HepG2 (cell line): ENCODE results near the gene OSR1. TPM values are rescaled to one million over a fixed set of nuclear protein-coding genes. Genes with fewer than 3 reads are reported as not detected.

Experiments
- CBX5 ChIP-seq: sonication (generic); formaldehyde crosslinking; IDR thresholded peaks from 2 replicates; pipeline ENCODE4 v1.4.0; 2020; ENCODE audit warnings: missing genetic modification reagents, borderline replicate concordance
- CHCHD3 ChIP-seq: sonication (generic); formaldehyde crosslinking; IDR thresholded peaks from 2 replicates; pipeline ENCODE4 v1.8.0; 2022; ENCODE audit warnings: mild to moderate bottlenecking, missing genetic modification reagents, moderate library complexity
- FOSL1 ChIP-seq: sonication (generic); formaldehyde crosslinking; IDR thresholded peaks from 2 replicates; pipeline ENCODE4 v1.9.0; 2021; ENCODE audit warnings: missing genetic modification reagents, borderline replicate concordance
- NCOA5 ChIP-seq: sonication (generic); formaldehyde crosslinking; IDR thresholded peaks from 2 replicates; pipeline ENCODE4 v1.4.0; 2020; ENCODE audit warnings: missing genetic modification reagents
- TSC22D2 ChIP-seq: sonication (generic); formaldehyde crosslinking; IDR thresholded peaks from 2 replicates; pipeline ENCODE4 v1.5.1; 2020; ENCODE audit warnings: missing genetic modification reagents, mild to moderate bottlenecking, borderline replicate concordance
- ZBTB4 ChIP-seq: sonication (generic); formaldehyde crosslinking; IDR thresholded peaks from 2 replicates; pipeline ENCODE4 v1.4.0; 2020; ENCODE audit warnings: missing genetic modification reagents, mild to moderate bottlenecking, borderline replicate concordance
- ZFYVE20 ChIP-seq: sonication (generic); formaldehyde crosslinking; IDR thresholded peaks from 2 replicates; pipeline ENCODE4 v1.8.0; 2023; ENCODE audit warnings: low read depth, mild to moderate bottlenecking, moderate library complexity, missing genetic modification reagents, borderline replicate concordance
- ZNF253 ChIP-seq: sonication (generic); formaldehyde crosslinking; IDR thresholded peaks from 2 replicates; pipeline ENCODE4 v1.8.0; 2022; ENCODE audit warnings: mild to moderate bottlenecking, missing genetic modification reagents, borderline replicate concordance
- ZNF512 ChIP-seq: sonication (generic); formaldehyde crosslinking; IDR thresholded peaks from 2 replicates; pipeline ENCODE4 v1.4.0; 2020; ENCODE audit warnings: mild to moderate bottlenecking, missing genetic modification reagents
- ZSCAN12 ChIP-seq: sonication (generic); formaldehyde crosslinking; IDR thresholded peaks from 2 replicates; pipeline ENCODE4 v1.9.0; 2021; ENCODE audit warnings: mild to moderate bottlenecking, missing genetic modification reagents
- polyA plus RNA-seq, 8 experiments: library from polyadenylated mRNA; depleted of rRNA in 3 of 8; stranded (reverse) in 7 of 8; unstranded in 1 of 8; fragments of >200 nt; fragmentation: Illumina TruSeq in 4 of 8; extraction: Trizol in 4 of 8; gene quantifications; 2 replicates each; pipeline versions ENCODE4 v1.2.1 to v1.2.3, GENCODE V29; 2011 to 2016; ENCODE audit warnings: low read depth in 4 of 8, missing spikeins in 1 of 8, mixed read lengths in 1 of 8; ENCODE audit not compliant: insufficient read depth in 1 of 8
- total RNA-seq, 5 experiments: library from RNA; depleted of rRNA; stranded (reverse); fragments of >200 nt; fragmentation: Illumina TruSeq; extraction: Trizol; gene quantifications; 2 replicates each; pipeline ENCODE4 v1.2.3, GENCODE V29; 2016; ENCODE audit warnings: low read depth in 1 of 5
- TF ChIP-seq, protein P1 (sequence below): sonication (generic); formaldehyde crosslinking; IDR thresholded peaks from 2 replicates; pipeline ENCODE4 v1.4.0; 2020; ENCODE audit warnings: missing genetic modification reagents
- TF ChIP-seq, protein P2 (sequence below): IDR thresholded peaks from 2 replicates; pipeline ENCODE4 v1.6.1; 2016; ENCODE audit warnings: missing compliant biosample characterization, missing genetic modification reagents, borderline replicate concordance

OSR1 gene
- total and polyA plus RNA-seq, 2 of the 13 experiments (the other 11 are each of a cell fraction or from before 2014, with no cell fraction given), result 0.63 to 1.1 TPM

- TF ChIP-seq, protein P1, sequence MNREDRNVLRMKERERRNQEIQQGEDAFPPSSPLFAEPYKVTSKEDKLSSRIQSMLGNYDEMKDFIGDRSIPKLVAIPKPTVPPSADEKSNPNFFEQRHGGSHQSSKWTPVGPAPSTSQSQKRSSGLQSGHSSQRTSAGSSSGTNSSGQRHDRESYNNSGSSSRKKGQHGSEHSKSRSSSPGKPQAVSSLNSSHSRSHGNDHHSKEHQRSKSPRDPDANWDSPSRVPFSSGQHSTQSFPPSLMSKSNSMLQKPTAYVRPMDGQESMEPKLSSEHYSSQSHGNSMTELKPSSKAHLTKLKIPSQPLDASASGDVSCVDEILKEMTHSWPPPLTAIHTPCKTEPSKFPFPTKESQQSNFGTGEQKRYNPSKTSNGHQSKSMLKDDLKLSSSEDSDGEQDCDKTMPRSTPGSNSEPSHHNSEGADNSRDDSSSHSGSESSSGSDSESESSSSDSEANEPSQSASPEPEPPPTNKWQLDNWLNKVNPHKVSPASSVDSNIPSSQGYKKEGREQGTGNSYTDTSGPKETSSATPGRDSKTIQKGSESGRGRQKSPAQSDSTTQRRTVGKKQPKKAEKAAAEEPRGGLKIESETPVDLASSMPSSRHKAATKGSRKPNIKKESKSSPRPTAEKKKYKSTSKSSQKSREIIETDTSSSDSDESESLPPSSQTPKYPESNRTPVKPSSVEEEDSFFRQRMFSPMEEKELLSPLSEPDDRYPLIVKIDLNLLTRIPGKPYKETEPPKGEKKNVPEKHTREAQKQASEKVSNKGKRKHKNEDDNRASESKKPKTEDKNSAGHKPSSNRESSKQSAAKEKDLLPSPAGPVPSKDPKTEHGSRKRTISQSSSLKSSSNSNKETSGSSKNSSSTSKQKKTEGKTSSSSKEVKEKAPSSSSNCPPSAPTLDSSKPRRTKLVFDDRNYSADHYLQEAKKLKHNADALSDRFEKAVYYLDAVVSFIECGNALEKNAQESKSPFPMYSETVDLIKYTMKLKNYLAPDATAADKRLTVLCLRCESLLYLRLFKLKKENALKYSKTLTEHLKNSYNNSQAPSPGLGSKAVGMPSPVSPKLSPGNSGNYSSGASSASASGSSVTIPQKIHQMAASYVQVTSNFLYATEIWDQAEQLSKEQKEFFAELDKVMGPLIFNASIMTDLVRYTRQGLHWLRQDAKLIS, result no peak
- TF ChIP-seq TSC22D2, result peak; percentile 72; the same call in 1 of the 2 replicates
- TF ChIP-seq, protein P2, sequence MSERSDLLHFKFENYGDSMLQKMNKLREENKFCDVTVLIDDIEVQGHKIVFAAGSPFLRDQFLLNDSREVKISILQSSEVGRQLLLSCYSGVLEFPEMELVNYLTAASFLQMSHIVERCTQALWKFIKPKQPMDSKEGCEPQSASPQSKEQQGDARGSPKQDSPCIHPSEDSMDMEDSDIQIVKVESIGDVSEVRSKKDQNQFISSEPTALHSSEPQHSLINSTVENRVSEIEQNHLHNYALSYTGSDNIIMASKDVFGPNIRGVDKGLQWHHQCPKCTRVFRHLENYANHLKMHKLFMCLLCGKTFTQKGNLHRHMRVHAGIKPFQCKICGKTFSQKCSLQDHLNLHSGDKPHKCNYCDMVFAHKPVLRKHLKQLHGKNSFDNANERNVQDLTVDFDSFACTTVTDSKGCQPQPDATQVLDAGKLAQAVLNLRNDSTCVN (CRISPR knock-in tag), result peak; percentile 88; the same call in 1 of the 2 replicates
- TF ChIP-seq ZBTB4 (CRISPR knock-in tag), result peak; percentile 93; the same call in 1 of the 2 replicates
- 0 out of 2 replicates have a peak, but pooled peaks have one; percentile 77 for TF ChIP-seq CHCHD3
- TF ChIP-seq ZSCAN12 (CRISPR knock-in tag), result no peak
- TF ChIP-seq CBX5, result peak; percentile 62; the same call in 1 of the 2 replicates
- TF ChIP-seq FOSL1, result 0 out of 2 replicates have a peak, but pooled peaks have one; percentile 8
- peak; percentile 71; the same call in 1 of the 2 replicates for TF ChIP-seq ZNF253
- TF ChIP-seq NCOA5 (CRISPR knock-in tag), result no peak; the same call in 1 of the 2 replicates
- TF ChIP-seq ZFYVE20 (CRISPR knock-in tag), result no peak
- 0 out of 2 replicates have a peak, but pooled peaks have one; percentile 6 for TF ChIP-seq ZNF512 (CRISPR knock-in tag)
These were observed 10.5 kb downstream of the OSR1 start (continued) for GRCh38 chr2:19347619-19348562.
